ENCODE data around the gene GGT1. TPM values are rescaled to one million over a fixed set of nuclear protein-coding genes. Genes with fewer than 3 reads are reported as not detected.
"Not testable (repeated sequence)": the region's sequence is repeated elsewhere in the genome, so short reads cannot be mapped to it uniquely, and the experiment has no call there.

Gene GGT1
- total RNA-seq, 4 donors from 2014 or later: 0.61 to 7.7 (median 1.2) TPM

- TF ChIP-seq CTCF (IDR thresholded peaks at IDR 0.05) (no peak), POLR2A (IDR thresholded peaks at IDR 0.05) (no peak)
- no peak overlapping the region for H3K27ac ChIP-seq
- no peaks in the 10 kb centered on the region for H3K9me3 ChIP-seq
- intact Hi-C loops (cut with DNase I): no loop called here
- H3K4me1 ChIP-seq: peaks cover 12 to 39% (median 25%) of the 10 kb centered on the region in 3 donors
- DNase-seq: no peak
- peaks cover 0 to 2% (median 0%) of the 10 kb centered on the region in 3 donors for H3K36me3 ChIP-seq
- WGBS, 2 donors: 50 to 62% methylated on average over 2 of the region's 7 CpGs
- no peak overlapping the region for H3K4me3 ChIP-seq
- no peaks in the 10 kb centered on the region for H3K27me3 ChIP-seq
Measured at GRCh38 chr22:24594569-24595120, 8.3 kb upstream of the GGT1 start.

DNA sequence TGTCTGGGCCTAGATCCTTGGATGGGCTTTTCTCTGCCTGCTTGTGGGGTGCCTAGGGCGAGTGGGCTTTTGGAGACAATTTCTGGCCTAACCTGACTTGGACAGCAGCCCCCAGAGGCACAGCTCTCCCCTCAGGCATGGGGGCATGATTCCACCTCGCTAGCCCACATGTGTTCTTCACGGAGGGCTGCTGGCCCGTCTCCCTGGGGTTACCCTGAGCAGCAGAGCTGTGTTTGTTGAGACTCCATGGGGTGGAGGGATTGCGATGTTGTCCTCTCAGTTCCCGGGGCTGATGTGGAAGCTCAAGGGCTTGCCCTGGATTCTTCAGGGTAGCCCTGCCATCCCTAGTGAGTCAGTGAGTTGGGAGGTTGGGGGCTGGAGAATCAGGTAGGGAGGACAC lies 7.8 kb upstream of the GGT1 start:
- intact Hi-C loops (cut with DNase I): no loop called here
- Histone ChIP-seq H3K36me3 (no peaks in the 10 kb centered on the region), H3K27me3 (no peaks in the 10 kb centered on the region), H3K27ac (no peak overlapping the region), H3K4me1 (peaks cover 12 to 45% (median 25%) of the 10 kb centered on the region in 3 donors), H3K9me3 (no peaks in the 10 kb centered on the region), H3K4me3 (no peak overlapping the region)
- TF ChIP-seq CTCF (IDR thresholded peaks at IDR 0.05) (no peak), POLR2A (IDR thresholded peaks at IDR 0.05) (no peak)
- 100% methylated on average over 3 of the region's 6 CpGs; no CpG with 5 or more reads in 1 of the 2 donors for WGBS, 2 donors
- DNase-seq: no peak

DNA sequence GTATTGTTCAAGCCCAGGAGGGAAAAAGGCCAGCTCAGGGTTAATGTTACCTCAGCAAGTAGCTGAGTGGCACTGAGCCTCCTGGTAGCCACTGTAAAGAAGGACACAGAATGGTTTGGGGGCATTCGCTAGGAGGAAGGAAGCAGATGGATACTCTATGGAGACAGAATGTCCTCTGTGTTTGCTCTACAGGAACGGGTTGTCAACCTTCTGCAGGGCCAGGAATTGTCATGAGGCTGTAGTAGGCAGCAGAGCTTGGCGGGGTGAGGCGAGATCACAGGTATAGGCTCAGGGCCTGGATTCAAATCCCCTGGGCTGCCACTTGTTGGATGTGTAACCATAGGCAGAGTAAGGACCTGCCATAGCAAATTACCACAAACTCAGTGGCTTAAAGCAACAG lies 7.1 kb upstream of the GGT1 start:
- peaks cover 12 to 46% (median 25%) of the 10 kb centered on the region in 3 donors for H3K4me1 ChIP-seq
- no peak for DNase-seq
- H3K27me3 ChIP-seq: no peaks in the 10 kb centered on the region
- no peak for TF ChIP-seq POLR2A (IDR thresholded peaks at IDR 0.05)
- TF ChIP-seq CTCF (IDR thresholded peaks at IDR 0.05): no peak
- intact Hi-C loops (cut with DNase I): no loop called here
- no peak overlapping the region for H3K27ac ChIP-seq
- no peaks in the 10 kb centered on the region for H3K36me3 ChIP-seq
- no peaks in the 10 kb centered on the region for H3K9me3 ChIP-seq
- WGBS, 2 donors: 91 to 92% methylated on average over 4 of the region's 4 CpGs
- no peak overlapping the region for H3K4me3 ChIP-seq

DNA sequence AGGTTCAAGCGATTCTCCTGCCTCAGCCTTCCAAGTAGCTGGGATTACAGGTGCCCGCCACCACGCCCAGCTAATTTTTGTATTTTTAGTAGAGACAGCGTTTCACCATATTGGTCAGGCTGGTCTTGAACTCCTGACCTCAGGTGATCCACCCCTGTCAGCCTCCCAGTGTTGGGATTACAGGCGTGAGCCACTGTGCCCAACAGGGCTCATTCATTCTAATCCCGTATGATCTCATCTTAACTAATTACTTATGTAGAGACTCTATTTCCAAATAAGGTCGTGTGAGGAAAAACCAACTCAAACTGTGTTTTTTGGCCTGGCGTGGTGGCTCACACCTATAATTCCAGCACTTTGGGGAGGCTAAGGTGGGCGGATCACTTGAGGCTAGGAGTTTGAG lies 5.9 kb upstream of the GGT1 start:
- peaks cover 19 to 49% (median 30%) of the 10 kb centered on the region in 3 donors for H3K4me1 ChIP-seq
- 72 to 83% methylated on average over 8 to 9 of the region's 9 CpGs for WGBS, 2 donors
- H3K9me3 ChIP-seq; intact Hi-C loops (cut with DNase I); DNase-seq; H3K27me3 ChIP-seq; H3K36me3 ChIP-seq; H3K4me3 ChIP-seq; H3K27ac ChIP-seq: not testable (repeated sequence)

DNA sequence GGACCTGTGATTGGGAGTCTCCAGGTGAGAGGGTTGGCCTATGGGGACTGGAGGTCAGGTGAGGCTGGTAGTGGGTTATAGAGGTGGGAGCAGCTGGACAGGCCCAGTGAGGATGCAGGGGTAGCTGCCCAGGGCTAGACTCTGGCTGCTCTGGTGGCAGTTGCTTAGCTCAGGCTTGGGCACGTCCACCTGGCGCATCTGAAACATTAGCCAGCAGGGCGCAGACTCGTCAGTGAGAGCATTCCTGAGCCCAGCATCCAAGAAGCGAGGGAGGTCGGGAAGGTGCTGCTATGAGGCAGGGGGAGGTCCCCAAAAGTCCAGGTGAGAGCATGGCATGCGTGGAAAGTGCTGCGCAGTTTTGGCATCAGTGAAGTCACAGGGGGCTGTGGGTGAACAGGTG lies 3.5 kb upstream of the GGT1 start:
- no peak for DNase-seq
- Histone ChIP-seq H3K4me1 (peaks cover 7 to 45% (median 12%) of the 10 kb centered on the region in 3 donors), H3K4me3 (no peak overlapping the region), H3K27ac (no peak overlapping the region), H3K9me3 (no peaks in the 10 kb centered on the region), H3K36me3 (no peaks in the 10 kb centered on the region), H3K27me3 (no peaks in the 10 kb centered on the region)
- 27 to 39% methylated on average over 6 to 7 of the region's 8 CpGs for WGBS, 2 donors
- intact Hi-C loops (cut with DNase I): no loop called here
- TF ChIP-seq POLR2A (IDR thresholded peaks at IDR 0.05) (no peak), CTCF (IDR thresholded peaks at IDR 0.05) (no peak)

- H3K9me3 ChIP-seq; H3K27me3 ChIP-seq; H3K27ac ChIP-seq; H3K36me3 ChIP-seq; DNase-seq; intact Hi-C loops (cut with DNase I); H3K4me3 ChIP-seq: not testable (repeated sequence)
- 40 to 83% methylated on average over 1 of the region's 3 CpGs for WGBS, 2 donors
- peaks cover 7 to 38% (median 9%) of the 10 kb centered on the region in 3 donors for H3K4me1 ChIP-seq
Measured at GRCh38 chr22:24599958-24600715, 2.9 kb upstream of the GGT1 start.
